ENCODE results near the gene SLC25A52.
"Not testable (repeated sequence)": the region's sequence is repeated elsewhere in the genome, so short reads cannot be mapped to it uniquely, and the experiment has no call there.

SLC25A52 gene

GRCh38 chr18:31741097-31741735 lies 19.5 kb downstream of the SLC25A52 start:
- DNase-seq (ENCODE audit: low read depth), result peak; percentile 54
- no peak overlapping the region for H3K4me3 ChIP-seq (ENCODE audit: control insufficient read depth, low read depth, low read length)
- peak; percentile 75 for TF ChIP-seq CTCF (conservative IDR thresholded peaks at IDR 0.05; ENCODE audit: control insufficient read depth, insufficient read depth, low read depth, low read length)

DNA sequence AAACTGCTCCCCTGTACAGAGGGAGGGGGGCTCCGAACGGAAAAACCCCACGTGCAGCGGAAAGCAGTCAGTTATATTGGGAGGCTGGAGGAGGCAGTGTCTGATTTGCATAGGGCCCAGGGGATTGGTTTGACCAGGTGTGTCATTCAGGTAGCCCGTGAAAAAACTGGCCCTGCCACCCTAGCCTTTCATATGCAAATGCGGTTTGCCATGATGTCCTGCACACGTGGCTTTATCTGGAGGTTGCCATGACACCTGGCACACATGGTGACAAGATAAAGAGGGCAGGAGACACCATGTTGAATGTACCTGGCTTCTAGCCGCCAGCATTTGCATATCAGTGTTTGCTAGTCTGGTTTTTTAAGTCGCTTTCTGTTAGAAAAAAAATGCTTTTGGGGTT lies 20.5 kb downstream of the SLC25A52 start:
- TF ChIP-seq CTCF (conservative IDR thresholded peaks at IDR 0.05; ENCODE audit: control insufficient read depth, insufficient read depth, low read depth, low read length), result no peak
- DNase-seq (ENCODE audit: low read depth), result no peak
- no peak overlapping the region for H3K4me3 ChIP-seq (ENCODE audit: control insufficient read depth, low read depth, low read length)

GRCh38 chr18:31739651-31740050 lies 21.0 kb downstream of the SLC25A52 start:
- H3K4me3 ChIP-seq (ENCODE audit: control insufficient read depth, low read depth, low read length), result no peak overlapping the region
- no peak for TF ChIP-seq CTCF (conservative IDR thresholded peaks at IDR 0.05; ENCODE audit: control insufficient read depth, insufficient read depth, low read depth, low read length)
- DNase-seq (ENCODE audit: low read depth), result no peak

DNA sequence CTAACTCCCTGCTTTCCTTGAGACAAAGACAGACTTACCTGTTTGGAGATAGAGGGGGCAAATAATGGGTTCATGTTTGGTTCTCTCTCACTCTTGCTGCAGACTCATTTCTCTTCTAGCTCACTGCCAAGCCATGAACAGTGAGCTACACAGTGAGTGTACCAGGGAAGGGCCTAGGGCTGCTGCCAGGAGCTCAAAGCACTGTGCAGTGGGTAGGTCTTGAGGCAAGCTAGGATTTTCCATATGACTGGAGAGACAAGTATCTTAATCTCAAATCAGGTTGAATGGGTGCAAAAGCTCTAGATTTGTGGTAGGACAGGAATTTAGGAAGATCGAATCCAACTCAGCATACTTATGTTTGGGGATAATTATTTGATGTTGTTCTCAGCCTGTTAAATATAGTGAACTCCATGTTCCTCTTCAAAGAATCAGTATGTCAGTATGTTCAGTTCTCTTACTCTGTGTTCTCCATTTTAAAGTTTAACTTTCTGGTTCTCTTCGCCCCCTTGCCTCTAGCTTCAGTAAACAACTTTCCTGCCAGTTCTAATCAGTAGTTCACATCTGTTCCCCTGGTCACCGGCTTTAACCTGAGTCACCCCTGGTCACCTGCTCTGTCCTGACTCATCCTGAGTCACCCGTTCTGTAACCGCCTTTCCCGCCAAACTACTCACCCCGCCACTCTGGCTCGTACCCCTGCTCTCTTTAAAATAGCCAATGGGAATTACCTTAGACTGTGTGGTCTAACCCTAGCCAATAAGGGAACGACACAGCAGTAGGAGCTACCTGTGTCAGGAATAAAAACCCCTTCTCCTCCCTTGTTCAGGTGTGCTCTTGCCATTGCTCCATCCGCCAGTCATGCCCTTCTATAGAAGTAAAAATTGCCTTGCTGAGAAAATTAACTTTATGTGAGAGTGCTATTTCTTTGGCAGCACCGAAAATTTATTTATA lies 21.9 kb downstream of the SLC25A52 start:
- no peak for TF ChIP-seq CTCF (conservative IDR thresholded peaks at IDR 0.05; ENCODE audit: control insufficient read depth, insufficient read depth, low read depth, low read length)
- DNase-seq (ENCODE audit: low read depth), result peak; percentile 42
- no peak overlapping the region for H3K4me3 ChIP-seq (ENCODE audit: control insufficient read depth, low read depth, low read length)

- no peak for DNase-seq (ENCODE audit: low read depth)
- no peak for TF ChIP-seq CTCF (conservative IDR thresholded peaks at IDR 0.05; ENCODE audit: control insufficient read depth, insufficient read depth, low read depth, low read length)
- H3K4me3 ChIP-seq (ENCODE audit: control insufficient read depth, low read depth, low read length), result no peak overlapping the region
These were observed 24.1 kb downstream of the SLC25A52 start for GRCh38 chr18:31736630-31737029.

DNA sequence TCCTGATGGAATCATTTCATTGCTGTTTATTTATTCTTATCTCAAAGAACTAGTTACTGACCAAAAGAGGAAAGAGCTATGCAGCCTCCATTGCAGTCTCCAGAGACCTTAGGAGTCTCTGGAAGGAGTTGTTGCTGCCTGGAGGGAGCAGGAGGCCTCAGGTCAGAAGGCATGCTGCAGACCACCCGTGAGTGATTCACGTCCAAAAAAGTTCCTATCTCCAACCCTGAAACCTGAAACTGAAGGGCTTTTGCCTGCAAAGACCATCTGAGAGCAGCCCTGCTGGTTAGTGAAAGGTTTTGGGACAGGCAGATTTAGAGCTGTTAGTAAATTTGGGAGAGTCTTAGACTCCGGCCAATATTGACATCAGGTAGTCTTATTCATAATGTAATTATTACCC lies 29.1 kb downstream of the SLC25A52 start:
- H3K4me3 ChIP-seq (ENCODE audit: control insufficient read depth, low read depth, low read length), result no peak overlapping the region
- TF ChIP-seq CTCF (conservative IDR thresholded peaks at IDR 0.05; ENCODE audit: control insufficient read depth, insufficient read depth, low read depth, low read length), result no peak
- DNase-seq (ENCODE audit: low read depth), result no peak

DNA sequence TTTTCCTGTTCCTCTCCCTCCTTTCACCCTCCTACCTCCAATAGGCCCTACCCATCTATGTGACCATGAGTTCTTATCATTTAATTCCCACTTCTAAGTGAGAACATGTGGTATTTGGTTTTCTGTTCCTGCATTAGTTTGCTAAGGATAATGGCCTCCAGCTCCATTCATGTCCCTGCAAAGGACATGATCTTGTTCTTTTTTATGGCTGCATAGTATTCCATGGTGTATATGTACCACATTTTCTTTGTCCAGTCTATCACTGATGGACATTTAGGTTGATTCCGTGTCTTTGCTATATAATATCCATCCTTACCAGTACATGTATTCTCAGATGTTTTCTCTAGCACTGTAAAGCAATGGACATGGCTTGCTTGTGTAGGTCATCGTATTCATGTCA lies 31.5 kb downstream of the SLC25A52 start:
- H3K4me3 ChIP-seq (ENCODE audit: control insufficient read depth, low read depth, low read length); DNase-seq (ENCODE audit: low read depth): not testable (repeated sequence)
